Kidney epithelial cell (primary cell): ENCODE measurements around the gene H3-3A. TPM values are rescaled to one million over a fixed set of nuclear protein-coding genes. Genes with fewer than 3 reads are reported as not detected.

ENCODE experiments used
- DNase-seq: peaks from one replicate; pipeline ENCODE4 v3.0.0-alpha.2; 2010; ENCODE audit warnings: low read depth
- H3K27me3 ChIP-seq: 2 replicates; pipeline ENCODE4 v1.6.0; 2011; ENCODE audit warnings: low read length; ENCODE audit not compliant: control insufficient read depth, insufficient read depth
- H3K36me3 ChIP-seq: 2 replicates; pipeline ENCODE4 v1.5.1; 2011; ENCODE audit warnings: low read length; ENCODE audit not compliant: control insufficient read depth, insufficient read depth
- H3K4me3 ChIP-seq: 2 replicates; pipeline ENCODE4 v1.5.1; 2011; ENCODE audit warnings: low read depth, mild to moderate bottlenecking, control low read depth, low read length
- total RNA-seq: library from RNA; depleted of rRNA; stranded (reverse); fragments of >200 nt; gene quantifications from 2 replicates; pipeline ENCODE4 v1.2.3, GENCODE V29; 2015
- TF ChIP-seq, protein P1 (sequence below): IDR thresholded peaks from 2 replicates; pipeline ENCODE4 v1.5.1; 2011; ENCODE audit warnings: mild to moderate bottlenecking, moderate library complexity, low read length, control low read depth, inconsistent platforms; ENCODE audit not compliant: insufficient read depth, poor library complexity, severe bottlenecking

Gene H3-3A
- total RNA-seq, 1 donor from 2014 or later = 353 TPM

DNA sequence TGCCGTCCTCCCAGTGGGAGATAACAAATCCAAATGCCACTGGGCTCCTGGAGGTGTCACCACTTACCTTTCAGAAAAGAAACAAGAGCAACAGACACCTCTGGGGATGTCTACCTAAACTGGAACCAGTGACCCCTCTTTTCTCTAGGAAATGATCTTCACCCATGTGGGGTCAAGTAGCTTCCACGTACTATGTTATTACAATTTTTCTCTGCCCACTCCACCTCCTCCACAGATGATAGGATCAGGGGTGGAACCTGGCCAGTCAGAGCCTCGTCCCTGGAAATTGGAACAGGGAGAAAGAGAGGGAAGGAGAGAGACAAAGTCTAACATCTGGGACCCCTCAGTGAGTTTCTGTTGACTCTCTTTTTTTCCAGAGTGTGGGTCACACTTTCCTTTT lies 50.1 kb downstream of the H3-3A start:
- no peaks in the 10 kb centered on the region for H3K36me3 ChIP-seq

GRCh38 chr1:226116673-226117072 lies 54.2 kb downstream of the H3-3A start:
- TF ChIP-seq, protein P1, sequence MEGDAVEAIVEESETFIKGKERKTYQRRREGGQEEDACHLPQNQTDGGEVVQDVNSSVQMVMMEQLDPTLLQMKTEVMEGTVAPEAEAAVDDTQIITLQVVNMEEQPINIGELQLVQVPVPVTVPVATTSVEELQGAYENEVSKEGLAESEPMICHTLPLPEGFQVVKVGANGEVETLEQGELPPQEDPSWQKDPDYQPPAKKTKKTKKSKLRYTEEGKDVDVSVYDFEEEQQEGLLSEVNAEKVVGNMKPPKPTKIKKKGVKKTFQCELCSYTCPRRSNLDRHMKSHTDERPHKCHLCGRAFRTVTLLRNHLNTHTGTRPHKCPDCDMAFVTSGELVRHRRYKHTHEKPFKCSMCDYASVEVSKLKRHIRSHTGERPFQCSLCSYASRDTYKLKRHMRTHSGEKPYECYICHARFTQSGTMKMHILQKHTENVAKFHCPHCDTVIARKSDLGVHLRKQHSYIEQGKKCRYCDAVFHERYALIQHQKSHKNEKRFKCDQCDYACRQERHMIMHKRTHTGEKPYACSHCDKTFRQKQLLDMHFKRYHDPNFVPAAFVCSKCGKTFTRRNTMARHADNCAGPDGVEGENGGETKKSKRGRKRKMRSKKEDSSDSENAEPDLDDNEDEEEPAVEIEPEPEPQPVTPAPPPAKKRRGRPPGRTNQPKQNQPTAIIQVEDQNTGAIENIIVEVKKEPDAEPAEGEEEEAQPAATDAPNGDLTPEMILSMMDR = no peak
- no peak for DNase-seq
- H3K4me3 ChIP-seq = no peak overlapping the region

More for the DNA sequence above, 50.1 kb downstream of the H3-3A start:
- no peak for DNase-seq
- H3K4me3 ChIP-seq = no peak overlapping the region
- H3K27me3 ChIP-seq = no peaks in the 10 kb centered on the region
- TF ChIP-seq, protein P1 = no peak

GRCh38 chr1:226117330-226117729 lies 54.8 kb downstream of the H3-3A start:
- no peak for DNase-seq
- Histone ChIP-seq H3K27me3 (no peaks in the 10 kb centered on the region), H3K36me3 (no peaks in the 10 kb centered on the region), H3K4me3 (no peak overlapping the region)
- TF ChIP-seq, protein P1 = no peak

More at GRCh38 chr1:226116673-226117072, 54.2 kb downstream of the H3-3A start:
- H3K36me3 ChIP-seq = no peaks in the 10 kb centered on the region
- H3K27me3 ChIP-seq = no peaks in the 10 kb centered on the region

- no peak for DNase-seq
- H3K4me3 ChIP-seq = no peak overlapping the region
- TF ChIP-seq, protein P1 = no peak
- no peaks in the 10 kb centered on the region for H3K36me3 ChIP-seq
- H3K27me3 ChIP-seq = no peaks in the 10 kb centered on the region
Measured at GRCh38 chr1:226118357-226118756, 55.8 kb downstream of the H3-3A start.

- no peaks in the 10 kb centered on the region for H3K27me3 ChIP-seq
- H3K4me3 ChIP-seq = no peak overlapping the region
- no peak for DNase-seq
- TF ChIP-seq, protein P1 = no peak
- H3K36me3 ChIP-seq = no peaks in the 10 kb centered on the region
Measured at GRCh38 chr1:226119169-226119568, 56.7 kb downstream of the H3-3A start.

GRCh38 chr1:226120398-226120797 lies 57.9 kb downstream of the H3-3A start:
- DNase-seq = no peak
- no peak overlapping the region for H3K4me3 ChIP-seq
- no peaks in the 10 kb centered on the region for H3K36me3 ChIP-seq
- H3K27me3 ChIP-seq = no peaks in the 10 kb centered on the region
- TF ChIP-seq, protein P1 = no peak
